H1 (cell line): ENCODE results near the gene ACTL7A.

Source experiments
- CEBPB ChIP-seq: IDR thresholded peaks from 2 replicates; pipeline ENCODE4 v1.6.1; 2012; ENCODE audit warnings: low read depth, low read length
- CREB1 ChIP-seq: IDR thresholded peaks from 2 replicates; pipeline ENCODE4 v1.6.1; 2012; ENCODE audit warnings: inconsistent platforms
- EZH2 ChIP-seq: fragments of 200-600 bp; sonication (generic); IDR thresholded peaks from 2 replicates; pipeline ENCODE4 v1.7.1; 2012; ENCODE audit warnings: low read depth, mild to moderate bottlenecking, moderate library complexity, low read length, inconsistent platforms; ENCODE audit not compliant: severe bottlenecking
- GTF2F1 ChIP-seq: IDR thresholded peaks from 2 replicates; pipeline ENCODE4 v1.6.1; 2012; ENCODE audit warnings: low read depth, low read length, improper control_type of control experiment, borderline replicate concordance
- POLR2A ChIP-seq, 2 experiments: IDR thresholded peaks; 1 replicate in 1 of 2; 2 replicates in 1 of 2; pipeline ENCODE4 v1.6.1; 2011; ENCODE audit warnings: low read depth in 2 of 2, low read length in 2 of 2, mild to moderate bottlenecking in 2 of 2; ENCODE audit errors: control extremely low read depth in 1 of 2
- RFX5 ChIP-seq: IDR thresholded peaks from 2 replicates; pipeline ENCODE4 v1.6.1; 2011; ENCODE audit warnings: low read depth, low read length, improper control_type of control experiment, borderline replicate concordance
- SIN3A ChIP-seq, 2 experiments: IDR thresholded peaks in 1 of 2; conservative IDR thresholded peaks in 1 of 2; 2 replicates each; pipeline ENCODE4 v1.6.1; 2011 to 2012; ENCODE audit warnings: low read length in 2 of 2, improper control_type of control experiment in 1 of 2, low read depth in 1 of 2, mild to moderate bottlenecking in 1 of 2
- SUZ12 ChIP-seq: fragments of 200-600 bp; sonication (generic); IDR thresholded peaks from 2 replicates; pipeline ENCODE4 v1.6.1; 2012; ENCODE audit warnings: mild to moderate bottlenecking, inconsistent platforms, low read length, moderate library complexity, mixed read lengths
- YY1 ChIP-seq: IDR thresholded peaks from 2 replicates; pipeline ENCODE4 v1.6.1; 2011; ENCODE audit warnings: low read depth, mild to moderate bottlenecking, low read length
- TF ChIP-seq, protein P1 (sequence below), 3 experiments: IDR thresholded peaks; 1 replicate in 2 of 3; 2 replicates in 1 of 3; pipeline versions ENCODE4 v1.5.1 to v1.6.1; 2011; ENCODE audit warnings: low read length in 3 of 3, mild to moderate bottlenecking in 3 of 3, inconsistent platforms in 2 of 3, low read depth in 1 of 3, moderate library complexity in 1 of 3; ENCODE audit not compliant: insufficient read depth in 1 of 3; ENCODE audit errors: control extremely low read depth in 1 of 3

GRCh38 chr9:108880738-108881316 lies 18.8 kb downstream of the ACTL7A start:
- TF ChIP-seq CREB1 (no peak), YY1 (no peak), GTF2F1 (no peak), CEBPB (no peak), SUZ12 (no peak), RFX5 (no peak), EZH2 (no peak), SIN3A (conservative IDR thresholded peaks at IDR 0.05 in 1 of 2, IDR thresholded peaks at IDR 0.05 in 1 of 2; ENCODE audit: low read depth in 1 of 2, low read length in 2 of 2) (no peak), POLR2A (IDR thresholded peaks at IDR 0.05; ENCODE audit: control extremely low read depth in 1 of 2, low read depth in 2 of 2, low read length in 2 of 2) (no peak)
- TF ChIP-seq, protein P1, sequence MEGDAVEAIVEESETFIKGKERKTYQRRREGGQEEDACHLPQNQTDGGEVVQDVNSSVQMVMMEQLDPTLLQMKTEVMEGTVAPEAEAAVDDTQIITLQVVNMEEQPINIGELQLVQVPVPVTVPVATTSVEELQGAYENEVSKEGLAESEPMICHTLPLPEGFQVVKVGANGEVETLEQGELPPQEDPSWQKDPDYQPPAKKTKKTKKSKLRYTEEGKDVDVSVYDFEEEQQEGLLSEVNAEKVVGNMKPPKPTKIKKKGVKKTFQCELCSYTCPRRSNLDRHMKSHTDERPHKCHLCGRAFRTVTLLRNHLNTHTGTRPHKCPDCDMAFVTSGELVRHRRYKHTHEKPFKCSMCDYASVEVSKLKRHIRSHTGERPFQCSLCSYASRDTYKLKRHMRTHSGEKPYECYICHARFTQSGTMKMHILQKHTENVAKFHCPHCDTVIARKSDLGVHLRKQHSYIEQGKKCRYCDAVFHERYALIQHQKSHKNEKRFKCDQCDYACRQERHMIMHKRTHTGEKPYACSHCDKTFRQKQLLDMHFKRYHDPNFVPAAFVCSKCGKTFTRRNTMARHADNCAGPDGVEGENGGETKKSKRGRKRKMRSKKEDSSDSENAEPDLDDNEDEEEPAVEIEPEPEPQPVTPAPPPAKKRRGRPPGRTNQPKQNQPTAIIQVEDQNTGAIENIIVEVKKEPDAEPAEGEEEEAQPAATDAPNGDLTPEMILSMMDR (IDR thresholded peaks at IDR 0.05; ENCODE audit: control extremely low read depth in 1 of 3, insufficient read depth in 1 of 3, low read depth in 1 of 3, low read length in 3 of 3): no peak
